Suppressor macrophage (primary cell): ENCODE results near the gene UBFD1.
"Not testable (repeated sequence)": the region's sequence is repeated elsewhere in the genome, so short reads cannot be mapped to it uniquely, and the experiment has no call there.

Experiments
- DNase-seq, 4 experiments: peaks; one replicate each; pipeline ENCODE4 v3.0.0-alpha.2; 2020 to 2022

The UBFD1 gene

DNA sequence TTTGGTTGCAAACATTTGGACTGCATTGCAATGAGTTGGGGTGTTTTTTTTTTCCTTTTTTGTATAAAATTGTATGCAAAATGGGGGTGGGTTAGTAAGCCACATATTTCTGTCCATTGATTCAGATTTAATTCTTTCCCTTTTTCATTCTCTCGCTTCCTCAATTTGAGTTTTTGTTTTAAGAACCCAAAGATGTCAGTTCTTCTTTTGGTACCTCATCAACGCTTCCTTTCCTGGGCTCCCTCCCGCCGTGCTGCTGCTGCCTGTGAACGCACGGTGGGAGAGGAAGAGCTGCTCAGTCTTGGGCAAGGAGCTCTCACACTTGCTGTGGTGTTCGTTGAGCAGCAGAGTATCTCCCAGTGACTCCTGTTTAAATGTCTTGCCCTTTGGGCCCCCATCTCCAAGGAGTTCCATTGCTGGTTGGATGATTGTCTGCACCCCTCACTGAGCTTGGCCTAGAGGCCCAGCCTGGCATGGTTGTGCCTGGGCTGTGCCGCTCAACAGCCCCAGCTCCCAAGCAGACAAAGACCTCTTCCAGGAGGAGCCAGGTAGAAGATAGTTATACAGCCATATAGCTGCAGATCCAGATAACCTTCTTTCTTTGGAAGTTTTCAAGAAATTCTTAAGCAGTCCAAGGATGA, 13.6 kb downstream of the UBFD1 start:
- peak; percentile 55 to 82 (median 80) for DNase-seq

GRCh38 chr16:23571895-23572294, 14.4 kb downstream of the UBFD1 start:
- DNase-seq = no peak

- DNase-seq = no peak
These were observed 14.9 kb downstream of the UBFD1 start for GRCh38 chr16:23572394-23572793.

GRCh38 chr16:23573817-23574216, 16.3 kb downstream of the UBFD1 start:
- no peak for DNase-seq

DNA sequence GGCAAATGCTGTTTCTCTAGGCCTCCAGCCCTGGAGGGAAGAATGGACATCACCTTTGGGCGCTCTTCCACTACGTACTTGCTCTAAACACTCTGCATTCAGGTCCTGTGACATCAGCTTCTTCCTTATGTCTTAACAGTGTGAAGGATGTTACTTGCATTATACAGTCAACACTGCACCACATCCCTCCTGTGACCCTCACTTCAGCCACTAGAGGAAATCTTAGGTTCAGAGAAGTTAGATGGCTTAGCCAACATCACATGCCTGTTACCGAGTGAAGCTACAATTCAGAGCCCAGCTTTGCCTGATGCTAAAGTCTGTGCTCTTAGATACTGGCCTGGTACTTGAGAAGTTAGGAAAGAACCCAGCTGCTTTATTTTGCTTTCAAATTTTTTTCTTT, 18.3 kb downstream of the UBFD1 start:
- DNase-seq = no peak

- DNase-seq = no peak
These were observed 20.0 kb downstream of the UBFD1 start for GRCh38 chr16:23577493-23577892.

DNA sequence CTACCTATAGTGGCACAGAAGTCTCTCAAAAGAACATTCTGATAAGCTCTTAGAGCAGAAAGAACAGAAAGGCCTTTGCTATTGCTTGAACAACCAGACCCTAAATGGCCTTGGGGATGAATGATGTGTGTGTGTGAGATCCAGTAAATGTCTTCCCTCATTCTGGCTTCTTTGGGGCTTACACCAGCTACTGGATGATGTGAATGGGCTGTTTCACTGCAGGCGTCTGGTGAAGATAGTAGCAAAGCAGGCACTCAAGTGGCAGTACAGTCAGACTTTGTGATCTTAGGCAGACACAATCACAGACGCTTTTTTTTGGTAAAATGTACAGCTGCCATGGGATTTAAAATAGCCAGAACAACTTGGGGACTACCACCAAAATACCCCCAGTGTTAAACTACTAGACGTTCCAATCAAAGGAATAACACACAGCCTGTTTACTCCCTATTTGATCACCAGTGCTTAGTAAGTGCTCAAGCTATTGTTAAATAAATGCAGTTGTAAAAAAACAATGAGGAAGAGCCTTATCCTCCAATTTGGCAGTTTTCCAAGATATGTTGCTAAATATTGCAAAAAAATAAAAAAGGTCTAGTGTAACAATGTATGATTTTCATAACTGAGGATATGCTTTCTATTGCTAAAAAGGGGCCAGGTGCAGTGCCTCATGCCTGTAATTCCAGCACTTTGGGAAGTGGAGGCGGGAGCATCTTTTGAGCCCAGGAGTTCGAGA, 20.7 kb downstream of the UBFD1 start:
- peak in 2 of 4 experiments; percentile 65 to 80 for DNase-seq

DNA sequence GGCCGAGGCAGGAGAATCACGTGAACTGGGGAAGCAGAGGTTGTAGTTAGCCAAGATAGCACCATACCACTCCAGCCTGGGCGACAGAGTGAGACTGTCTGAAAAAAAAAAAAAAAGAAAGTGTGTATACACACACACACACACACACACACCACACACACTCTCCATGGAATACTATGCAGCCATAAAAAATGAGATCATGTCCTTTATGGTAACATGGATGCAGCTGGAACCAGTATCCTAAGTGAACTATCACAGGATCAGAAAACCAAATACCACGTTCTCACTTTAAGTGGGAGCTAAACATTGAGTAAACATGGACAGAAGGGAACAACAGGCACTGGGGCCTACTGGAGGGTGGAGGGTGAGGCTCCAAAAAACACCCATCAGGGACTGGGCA, 21.8 kb downstream of the UBFD1 start:
- no peak for DNase-seq

DNA sequence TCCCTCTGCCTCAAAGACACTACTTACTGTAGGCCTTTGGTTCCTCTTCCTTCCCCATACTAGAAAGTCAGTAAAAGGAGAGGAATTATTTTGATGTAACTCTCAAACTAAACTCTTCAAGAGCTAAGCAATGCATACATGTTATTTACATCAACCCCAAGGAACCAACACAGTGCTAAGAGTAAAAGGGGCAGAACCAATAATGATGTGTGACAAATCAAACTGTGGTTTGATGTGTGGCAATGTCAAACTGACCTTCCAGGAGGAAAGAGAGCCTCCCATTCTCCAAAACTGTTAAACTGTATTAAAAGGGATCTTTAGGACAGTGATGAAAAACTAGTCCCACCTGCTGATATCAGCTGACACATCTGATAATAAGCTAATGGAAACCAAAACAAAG, 22.9 kb downstream of the UBFD1 start:
- no peak for DNase-seq

DNA sequence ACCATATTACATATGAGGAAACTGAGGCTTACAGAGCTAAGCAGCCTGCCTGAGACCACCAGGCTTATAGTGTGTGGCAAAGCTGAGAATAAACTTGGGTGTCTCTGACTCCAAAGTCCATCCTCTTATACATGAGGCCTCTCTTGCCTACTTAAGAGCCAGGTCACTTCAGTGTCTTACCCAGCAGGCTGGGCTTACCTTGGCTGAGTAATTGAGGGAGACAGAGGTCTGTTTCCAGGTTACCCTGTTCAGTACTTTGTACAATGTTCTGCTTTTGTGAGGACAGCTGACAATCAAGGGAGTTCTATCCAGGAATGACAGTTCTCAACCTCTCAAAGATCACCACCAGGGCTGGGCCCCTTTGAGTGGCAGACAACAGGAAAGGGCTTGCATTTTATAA, 24.2 kb downstream of the UBFD1 start:
- DNase-seq = no peak

- DNase-seq = not testable (repeated sequence)
These were observed 25.7 kb downstream of the UBFD1 start for GRCh38 chr16:23583271-23583670.

GRCh38 chr16:23584186-23585076, 26.9 kb downstream of the UBFD1 start:
- DNase-seq = no peak

- no peak for DNase-seq
These were observed 30.2 kb downstream of the UBFD1 start for GRCh38 chr16:23587726-23588125.

GRCh38 chr16:23590181-23590580, 32.7 kb downstream of the UBFD1 start:
- DNase-seq = no peak

DNA sequence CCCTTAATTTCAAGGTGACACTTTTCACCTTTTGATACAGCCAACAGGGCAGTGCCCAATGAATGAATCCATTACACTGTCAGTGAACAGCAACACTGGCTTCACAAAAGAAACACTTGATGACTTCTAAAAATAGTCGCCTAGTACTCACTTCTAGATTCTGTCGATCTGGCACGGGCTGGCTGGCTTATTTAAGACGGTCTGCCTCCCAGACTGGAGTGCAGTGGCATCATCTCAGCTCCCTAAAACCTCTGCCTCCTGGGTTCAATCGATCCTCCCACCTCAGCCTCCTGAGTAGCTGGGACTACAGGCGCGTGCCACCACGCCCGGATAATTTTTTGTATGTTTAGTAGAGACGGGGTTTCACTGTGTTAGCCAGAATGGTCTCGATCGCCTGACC, 36.7 kb downstream of the UBFD1 start:
- no peak for DNase-seq

DNA sequence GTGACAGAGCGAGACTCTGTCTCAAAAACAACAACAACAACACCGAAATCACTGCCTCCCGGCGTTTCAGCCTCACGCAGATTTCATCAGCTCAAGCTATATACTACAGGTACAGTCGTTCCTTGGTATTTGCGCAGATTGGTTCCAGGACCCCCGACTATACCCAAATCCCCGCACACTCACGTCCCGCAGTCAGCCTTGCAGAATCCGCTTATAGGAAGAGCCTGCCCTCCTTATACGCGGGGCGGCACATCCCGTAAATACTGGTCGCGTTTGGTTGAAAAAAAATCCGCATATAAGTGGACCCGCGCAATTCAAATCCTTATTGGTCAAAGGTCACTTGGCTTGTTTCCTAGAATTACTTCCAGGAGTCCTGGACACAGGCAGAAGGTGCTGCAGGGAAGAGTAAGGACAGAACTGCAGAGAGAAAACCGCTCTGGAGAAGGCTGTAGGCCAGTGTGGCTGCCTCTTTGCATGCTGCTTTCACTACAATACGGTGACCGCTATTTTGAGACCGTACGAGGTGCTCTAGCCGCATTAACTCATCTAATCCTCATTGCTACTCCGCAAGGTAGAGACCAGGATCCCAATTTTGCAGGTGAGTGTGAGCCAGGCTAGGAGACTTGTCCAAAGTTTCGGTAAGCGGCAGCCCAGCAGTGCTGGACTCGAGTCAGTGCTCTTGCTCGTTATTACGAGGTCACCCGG, 37.9 kb downstream of the UBFD1 start:
- DNase-seq = peak in 3 of 4 experiments; percentile 8 to 15 (median 11)

DNA sequence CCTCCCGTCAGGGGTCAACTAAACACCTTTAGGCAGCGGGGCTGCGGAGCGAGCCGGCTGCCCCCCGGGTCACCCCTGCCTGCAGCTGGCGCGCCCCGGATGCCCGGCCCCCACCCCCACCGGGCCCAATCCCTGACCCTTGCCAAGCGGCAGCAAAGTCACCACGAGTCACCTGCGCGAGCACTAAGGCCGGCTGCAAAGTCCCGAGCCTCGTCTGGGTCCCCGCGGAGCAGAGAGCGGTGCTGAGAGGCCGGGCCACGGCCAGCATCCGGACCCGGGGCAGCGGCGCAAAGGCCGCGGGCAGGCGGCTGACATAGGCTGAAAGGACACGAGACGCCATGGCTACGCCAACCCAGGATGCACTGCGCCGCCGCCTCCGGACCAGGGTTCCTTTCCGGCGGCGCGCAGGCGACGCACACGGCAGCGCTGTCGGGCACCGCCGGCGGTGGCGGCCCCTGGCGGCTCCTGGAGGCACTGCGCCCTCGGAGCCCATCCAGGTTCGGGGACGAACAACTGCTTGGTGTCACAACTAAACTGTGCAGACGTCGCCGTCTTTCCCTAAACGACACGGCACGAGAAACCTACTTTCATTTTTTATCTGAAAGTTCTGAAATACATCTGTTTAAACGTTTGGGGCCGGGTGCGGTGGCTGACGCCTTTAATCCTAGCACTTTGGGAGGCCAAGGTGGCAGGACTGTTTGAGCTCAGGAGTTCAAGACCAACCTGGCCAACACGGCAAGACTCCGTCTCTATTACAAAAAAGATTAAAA, 38.6 kb downstream of the UBFD1 start, which contains the start of gene NDUFAB1:
TSS of gene NDUFAB1 (minus strand) at position 366 of the 770 bp plus-strand sequence. CDS start at position 340, 26 bp downstream.
- peak; percentile 95 to 97 (median 97) for DNase-seq

- peak in 3 of 4 experiments; percentile 11 to 35 (median 29) for DNase-seq
These were observed 39.7 kb downstream of the UBFD1 start for GRCh38 chr16:23597003-23597756.

GRCh38 chr16:23607726-23608125, 50.2 kb downstream of the UBFD1 start:
- DNase-seq = peak; percentile 5 to 34 (median 16)

GRCh38 chr16:23608194-23608593, 50.7 kb downstream of the UBFD1 start:
- DNase-seq = peak; percentile 44 to 60 (median 54)

DNA sequence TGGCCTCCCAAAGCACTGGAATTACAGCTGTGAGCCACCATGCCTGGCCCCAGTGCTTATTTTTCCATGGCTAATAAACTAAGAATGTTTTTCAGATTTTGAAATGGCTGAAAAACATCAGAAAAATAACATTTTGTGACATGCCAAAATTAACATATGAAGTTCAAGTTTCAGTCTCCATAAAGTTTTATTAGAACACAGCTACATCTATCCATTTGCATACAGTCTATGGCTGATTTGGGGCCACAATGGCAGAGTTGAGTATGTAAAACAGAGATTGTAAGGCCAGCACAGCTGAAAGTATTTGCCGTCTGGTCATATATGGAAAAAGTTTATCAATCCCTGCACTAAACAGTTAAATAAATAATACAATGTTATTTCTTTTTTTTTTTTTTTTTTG, 52.4 kb downstream of the UBFD1 start:
- no peak for DNase-seq
